GM12865 (cell line): Measurements from ENCODE around the gene FAM110D.
A peak's percentile ranks its signal among the peaks of the same experiment; 100 is the strongest.

Experiments used
- DNase-seq: peaks from one replicate; pipeline ENCODE4 v3.0.0; 2010; ENCODE audit warnings: low read depth
- H3K4me3 ChIP-seq: 2 replicates; pipeline ENCODE4 v1.5.1; 2011; ENCODE audit warnings: mild to moderate bottlenecking, low read depth, low read length, control low read depth
- TF ChIP-seq, protein P1 (sequence below): IDR thresholded peaks from 2 replicates; pipeline ENCODE4 v1.5.1; 2011; ENCODE audit warnings: low read length, control low read depth, low read depth, inconsistent platforms; ENCODE audit not compliant: insufficient read depth; ENCODE audit errors: missing control alignments

The FAM110D gene

DNA sequence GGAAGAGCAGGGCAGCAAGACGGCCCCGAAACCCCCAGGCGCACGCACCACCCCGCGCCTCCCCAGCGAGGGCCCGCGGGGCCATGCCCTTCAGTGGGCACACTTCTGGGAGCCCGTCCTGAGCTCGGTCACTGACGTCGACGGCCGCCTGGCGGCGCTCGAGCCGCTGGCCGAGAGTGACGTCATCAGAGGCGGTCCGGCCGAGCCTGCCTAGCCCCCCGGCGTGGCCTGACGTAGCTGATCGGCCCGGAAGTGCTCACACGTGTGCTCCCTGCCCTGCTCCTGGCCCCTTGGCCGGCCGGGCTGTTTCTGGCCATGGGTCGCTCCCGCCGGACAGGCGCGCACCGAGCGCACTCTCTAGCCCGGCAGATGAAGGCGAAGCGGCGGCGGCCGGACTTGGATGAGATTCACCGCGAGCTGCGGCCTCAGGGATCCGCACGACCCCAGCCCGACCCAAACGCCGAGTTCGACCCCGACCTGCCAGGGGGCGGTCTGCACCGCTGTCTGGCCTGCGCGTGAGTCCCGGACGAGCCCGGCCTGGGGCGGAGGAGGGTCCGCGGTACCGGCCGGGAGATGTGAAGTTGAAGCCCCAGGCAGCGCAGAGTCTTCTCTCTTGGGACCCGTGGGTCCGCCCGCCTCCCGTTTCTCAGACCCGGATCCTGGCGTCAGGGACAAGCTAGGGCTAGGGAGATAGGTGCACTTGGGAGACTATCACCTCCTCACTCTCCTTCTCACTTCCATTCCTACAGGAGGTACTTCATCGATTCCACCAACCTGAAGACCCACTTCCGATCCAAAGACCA lies 11.0 kb downstream of the FAM110D start, which contains the start of gene ZNF593:
Gene ZNF593, plus strand, starts transcription at position 240 of the 803 bp plus-strand sequence. Its CDS starts 76 bp downstream, at position 316.
- peak within 1 kb of the TSS; percentile 87 for H3K4me3 ChIP-seq
- DNase-seq, result peak; percentile 96
- TF ChIP-seq, protein P1, sequence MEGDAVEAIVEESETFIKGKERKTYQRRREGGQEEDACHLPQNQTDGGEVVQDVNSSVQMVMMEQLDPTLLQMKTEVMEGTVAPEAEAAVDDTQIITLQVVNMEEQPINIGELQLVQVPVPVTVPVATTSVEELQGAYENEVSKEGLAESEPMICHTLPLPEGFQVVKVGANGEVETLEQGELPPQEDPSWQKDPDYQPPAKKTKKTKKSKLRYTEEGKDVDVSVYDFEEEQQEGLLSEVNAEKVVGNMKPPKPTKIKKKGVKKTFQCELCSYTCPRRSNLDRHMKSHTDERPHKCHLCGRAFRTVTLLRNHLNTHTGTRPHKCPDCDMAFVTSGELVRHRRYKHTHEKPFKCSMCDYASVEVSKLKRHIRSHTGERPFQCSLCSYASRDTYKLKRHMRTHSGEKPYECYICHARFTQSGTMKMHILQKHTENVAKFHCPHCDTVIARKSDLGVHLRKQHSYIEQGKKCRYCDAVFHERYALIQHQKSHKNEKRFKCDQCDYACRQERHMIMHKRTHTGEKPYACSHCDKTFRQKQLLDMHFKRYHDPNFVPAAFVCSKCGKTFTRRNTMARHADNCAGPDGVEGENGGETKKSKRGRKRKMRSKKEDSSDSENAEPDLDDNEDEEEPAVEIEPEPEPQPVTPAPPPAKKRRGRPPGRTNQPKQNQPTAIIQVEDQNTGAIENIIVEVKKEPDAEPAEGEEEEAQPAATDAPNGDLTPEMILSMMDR, result peak; percentile 98

DNA sequence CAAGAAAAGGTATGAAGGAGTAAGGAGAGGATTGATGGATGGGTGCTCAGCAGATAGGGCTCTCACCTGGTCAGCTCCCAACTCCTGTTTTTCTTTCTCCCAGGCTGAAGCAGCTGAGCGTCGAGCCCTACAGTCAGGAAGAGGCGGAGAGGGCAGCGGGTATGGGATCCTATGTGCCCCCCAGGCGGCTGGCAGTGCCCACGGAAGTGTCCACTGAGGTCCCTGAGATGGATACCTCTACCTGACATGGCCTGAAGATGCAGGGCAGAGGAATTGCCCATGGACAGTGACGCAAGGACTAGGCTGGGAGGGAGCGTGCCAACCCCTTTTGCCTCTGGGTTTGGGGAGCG lies 11.6 kb downstream of the FAM110D start:
- TF ChIP-seq, protein P1, result no peak
- DNase-seq, result no peak
- peak overlapping the region; percentile 87 for H3K4me3 ChIP-seq

DNA sequence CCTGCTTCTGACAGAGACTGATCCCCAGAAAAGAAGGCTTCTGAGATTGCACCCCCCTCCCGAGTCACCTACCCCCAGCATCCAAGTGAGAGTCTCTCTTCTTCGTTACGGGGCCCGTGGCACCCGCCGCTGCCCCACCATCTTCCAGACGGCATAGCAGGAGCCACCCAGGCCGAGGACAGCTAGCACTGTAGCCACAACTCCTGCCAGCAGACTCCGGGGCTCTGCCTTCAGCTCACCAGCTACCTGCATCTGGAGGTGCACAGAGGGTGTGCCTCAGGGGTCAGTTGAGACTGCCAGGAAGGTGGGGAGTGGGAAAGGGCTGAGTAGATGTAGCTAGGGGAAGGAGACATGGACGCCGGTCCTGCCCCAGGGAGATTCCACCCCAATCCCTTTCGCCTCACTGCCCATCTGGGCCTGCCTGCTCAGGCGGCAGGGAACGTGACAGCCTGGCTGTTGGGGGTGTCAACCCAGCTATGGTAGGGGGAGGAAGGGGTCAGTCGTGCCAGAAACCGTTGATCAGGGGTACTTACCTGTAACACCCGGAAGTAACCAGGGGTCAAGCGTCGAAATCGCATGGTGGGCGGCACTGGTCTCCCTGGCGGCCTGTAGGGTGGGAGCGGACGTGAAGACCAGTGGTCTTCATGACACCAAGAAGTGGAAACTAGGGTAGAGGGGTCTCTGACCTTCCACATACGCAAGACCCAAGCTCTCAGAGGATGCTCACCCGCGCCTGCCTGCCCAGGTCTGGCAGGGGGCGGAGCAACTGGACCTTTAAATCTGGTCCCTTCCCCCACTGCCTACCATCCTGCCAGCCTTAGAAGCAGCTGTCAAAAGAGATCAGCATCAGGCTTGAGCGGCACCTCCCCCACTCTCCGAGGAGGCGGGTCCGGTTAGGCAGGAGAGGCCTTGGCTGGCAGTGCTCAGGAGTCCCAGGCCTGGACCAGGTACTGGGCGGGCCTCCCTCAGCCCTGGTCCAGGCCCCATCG lies 12.5 kb downstream of the FAM110D start, which contains the start of gene ZNF593OS:
Gene ZNF593OS, minus strand, starts transcription at position 749 of the 989 bp plus-strand sequence. Its CDS starts 171 bp downstream, at position 578.
- H3K4me3 ChIP-seq, result peak within 1 kb of the TSS; percentile 87
- no peak for DNase-seq
- TF ChIP-seq, protein P1, result no peak

DNA sequence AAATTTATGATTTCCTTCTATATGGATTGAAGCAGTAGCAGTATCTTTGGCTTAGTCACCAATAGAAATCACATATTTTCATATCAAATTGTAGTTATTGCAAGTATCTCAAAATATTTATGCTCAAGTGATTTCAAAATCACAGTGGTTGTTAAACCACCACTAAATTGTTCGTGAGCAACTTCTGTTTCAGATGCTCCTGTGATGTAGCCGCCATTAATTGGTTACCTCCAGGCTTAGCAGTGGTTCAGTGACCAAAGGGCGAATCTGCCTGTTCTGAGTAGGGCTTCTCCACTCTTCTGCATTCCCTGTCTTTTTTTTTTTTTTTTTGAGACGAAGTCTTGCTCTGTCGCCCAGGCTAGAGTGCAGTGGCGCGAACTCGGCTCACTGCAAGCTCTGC lies 16.5 kb downstream of the FAM110D start:
- DNase-seq, result no peak
- no peak overlapping the region for H3K4me3 ChIP-seq
- TF ChIP-seq, protein P1, result no peak

DNA sequence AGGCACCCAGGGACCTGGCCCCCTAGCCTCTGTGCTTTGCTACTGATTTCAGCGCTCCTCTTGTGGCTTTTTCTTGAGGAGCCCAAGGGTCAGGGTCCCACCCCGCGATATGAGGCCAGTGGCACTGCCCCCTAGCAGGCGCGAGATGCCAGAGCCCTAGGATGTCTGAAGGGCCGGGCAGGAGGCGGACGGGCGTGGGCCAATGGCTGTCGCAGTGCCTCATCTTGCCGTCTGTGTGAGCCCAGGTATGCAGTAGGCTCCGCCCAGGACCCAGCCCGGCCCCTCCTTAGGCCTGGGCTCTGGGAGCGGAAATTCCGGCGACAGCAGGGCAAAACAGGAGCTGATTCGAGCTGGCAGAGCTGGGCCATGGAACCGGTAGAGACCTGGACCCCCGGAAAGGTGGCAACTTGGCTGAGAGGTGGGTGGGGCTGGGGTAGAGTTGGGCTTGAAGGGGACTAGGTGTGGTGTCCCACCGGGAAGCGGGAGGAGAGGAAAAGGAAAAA lies 18.4 kb downstream of the FAM110D start, which contains the start of gene CNKSR1:
Gene CNKSR1, plus strand, starts transcription at position 310 of the 503 bp plus-strand sequence. Its CDS starts 57 bp downstream, at position 367.
- TF ChIP-seq, protein P1, result no peak
- DNase-seq, result no peak
- no peak within 1 kb of the TSS for H3K4me3 ChIP-seq

DNA sequence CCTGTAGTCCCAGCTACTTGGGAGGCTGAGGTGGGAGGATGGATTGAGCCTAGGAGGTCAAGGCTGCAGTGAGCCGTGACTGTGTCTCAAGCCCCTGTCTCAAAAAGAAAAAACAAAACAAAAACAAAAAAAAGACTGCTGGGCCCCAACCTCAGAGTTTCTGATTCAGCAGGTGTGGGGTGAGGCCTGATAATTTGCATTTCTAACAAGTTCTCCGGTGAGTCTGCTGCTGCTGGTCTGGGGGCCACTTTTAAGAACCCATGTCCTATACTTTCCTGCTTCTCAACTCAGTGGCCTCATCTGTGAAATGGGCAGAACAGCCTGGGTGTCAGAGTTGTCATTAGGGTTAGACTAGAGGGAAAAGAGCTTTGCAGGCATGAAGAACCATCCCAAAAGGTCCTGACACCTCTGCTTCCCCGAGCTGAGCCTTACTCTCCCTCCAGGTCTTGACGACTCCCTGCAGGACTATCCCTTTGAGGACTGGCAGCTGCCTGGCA lies 21.2 kb downstream of the FAM110D start:
- TF ChIP-seq, protein P1, result no peak
- peak; percentile 47 for DNase-seq
- no peak overlapping the region for H3K4me3 ChIP-seq
